Thymus (tissue), 11 donors: ENCODE data around the gene MYOCOS. TPM values are rescaled to one million over a fixed set of nuclear protein-coding genes. Genes with fewer than 3 reads are reported as not detected.

Source experiments
- DNase-seq, 9 donors: peaks; one replicate each; pipeline ENCODE4 v3.0.0-alpha.2; 2013; ENCODE audit warnings: low spot score in 9 of 9, low read depth in 6 of 9, missing footprints in 1 of 9
- H3K27ac ChIP-seq, 2 donors: one replicate each; pipeline ENCODE4 v1.5.1; 2013; ENCODE audit warnings: control low read depth in 1 of 2, low read depth in 1 of 2, low read length in 1 of 2, mild to moderate bottlenecking in 1 of 2, moderate library complexity in 1 of 2
- H3K27me3 ChIP-seq, 2 donors: one replicate each; pipeline ENCODE4 v1.5.1; 2013; ENCODE audit warnings: low read length in 1 of 2; ENCODE audit not compliant: control insufficient read depth in 2 of 2, insufficient read depth in 1 of 2
- H3K36me3 ChIP-seq, 2 donors: one replicate each; pipeline ENCODE4 v1.5.1; 2013; ENCODE audit warnings: low read length in 1 of 2, mild to moderate bottlenecking in 1 of 2, moderate library complexity in 1 of 2; ENCODE audit not compliant: control insufficient read depth in 2 of 2, insufficient read depth in 2 of 2
- H3K4me1 ChIP-seq, 2 donors: one replicate each; pipeline ENCODE4 v1.5.1; 2013; ENCODE audit warnings: low read length in 2 of 2; ENCODE audit not compliant: control insufficient read depth in 2 of 2, insufficient read depth in 2 of 2
- H3K4me3 ChIP-seq, 2 donors: one replicate each; pipeline ENCODE4 v1.5.1; 2013; ENCODE audit warnings: low read length in 2 of 2, control low read depth in 1 of 2, mild to moderate bottlenecking in 1 of 2
- H3K9me3 ChIP-seq, 2 donors: one replicate each; pipeline ENCODE4 v1.5.1; 2013; ENCODE audit warnings: low read length in 1 of 2, mild to moderate bottlenecking in 1 of 2; ENCODE audit not compliant: control insufficient read depth in 2 of 2, insufficient read depth in 1 of 2
- WGBS: extraction: QIAGEN DNeasy Blood & Tissue Kit; methylation state at CpG from one replicate; pipeline ENCODE4 v1.1.7; 2013; 5-methylcytosine and 5-hydroxymethylcytosine counted together
- polyA plus RNA-seq: library from polyadenylated mRNA; stranded (reverse); fragments of 200-250 nt; gene quantifications from one replicate; pipeline ENCODE4 v1.2.3, GENCODE V29; 2013
- total RNA-seq: library from RNA; stranded (reverse); fragments of 120-200 nt; gene quantifications from one replicate; pipeline ENCODE4 v1.2.4, GENCODE V29; 2013
- donor health status: healthy.

The MYOCOS gene
- total and polyA plus RNA-seq, 2 donors: 0.07 TPM; not detected in 1

GRCh38 chr1:171663854-171664575 lies 42.0 kb downstream of the MYOCOS start:
- Histone ChIP-seq H3K36me3 (no peaks in the 10 kb centered on the region), H3K27ac (no peak overlapping the region), H3K4me3 (no peak overlapping the region), H3K4me1 (no peaks in the 10 kb centered on the region), H3K9me3 (no peaks in the 10 kb centered on the region), H3K27me3 (no peaks in the 10 kb centered on the region)
- no peak for DNase-seq
- WGBS: 80% methylated on average over 4 of the region's 4 CpGs

- no peaks in the 10 kb centered on the region for H3K9me3 ChIP-seq
- DNase-seq: no peak
- H3K36me3 ChIP-seq: no peaks in the 10 kb centered on the region
- no peaks in the 10 kb centered on the region for H3K4me1 ChIP-seq
- H3K27ac ChIP-seq: no peak overlapping the region
- no peaks in the 10 kb centered on the region for H3K27me3 ChIP-seq
- no peak overlapping the region for H3K4me3 ChIP-seq
Measured at GRCh38 chr1:171664976-171665375, 42.9 kb downstream of the MYOCOS start.

- DNase-seq: no peak
- H3K27me3 ChIP-seq: no peaks in the 10 kb centered on the region
- H3K4me1 ChIP-seq: no peaks in the 10 kb centered on the region
- H3K9me3 ChIP-seq: no peaks in the 10 kb centered on the region
- H3K4me3 ChIP-seq: no peak overlapping the region
- 97% methylated on average over 4 of the region's 4 CpGs for WGBS
- no peak overlapping the region for H3K27ac ChIP-seq
- no peaks in the 10 kb centered on the region for H3K36me3 ChIP-seq
Measured at GRCh38 chr1:171666114-171666769, 44.2 kb downstream of the MYOCOS start.

GRCh38 chr1:171668372-171668771 lies 46.3 kb downstream of the MYOCOS start:
- Histone ChIP-seq H3K36me3 (no peaks in the 10 kb centered on the region), H3K27me3 (no peaks in the 10 kb centered on the region), H3K4me1 (no peaks in the 10 kb centered on the region), H3K27ac (no peak overlapping the region), H3K9me3 (no peaks in the 10 kb centered on the region), H3K4me3 (no peak overlapping the region)
- 98% methylated on average over 5 of the region's 5 CpGs for WGBS
- DNase-seq: no peak

GRCh38 chr1:171670739-171671138 lies 48.7 kb downstream of the MYOCOS start:
- no peaks in the 10 kb centered on the region for H3K9me3 ChIP-seq
- 98% methylated on average over 28 of the region's 28 CpGs for WGBS

GRCh38 chr1:171674431-171675405 lies 52.7 kb downstream of the MYOCOS start:
- Histone ChIP-seq H3K27me3 (no peaks in the 10 kb centered on the region), H3K27ac (no peak overlapping the region), H3K9me3 (no peaks in the 10 kb centered on the region), H3K4me1 (no peaks in the 10 kb centered on the region), H3K4me3 (no peak overlapping the region), H3K36me3 (no peaks in the 10 kb centered on the region)
- WGBS: 95% methylated on average over 3 of the region's 3 CpGs
- DNase-seq: no peak

More at GRCh38 chr1:171670739-171671138, 48.7 kb downstream of the MYOCOS start:
- H3K4me3 ChIP-seq: no peak overlapping the region
- no peaks in the 10 kb centered on the region for H3K27me3 ChIP-seq
- no peaks in the 10 kb centered on the region for H3K36me3 ChIP-seq
- DNase-seq: no peak
- H3K27ac ChIP-seq: no peak overlapping the region
- no peaks in the 10 kb centered on the region for H3K4me1 ChIP-seq

Other genes starting within 250 kb of the MYOCOS start
- 43.4 TPM for gene PRRC2C, start 136.7 kb upstream of the MYOCOS start, total RNA-seq
- gene PRRC2C, start 136.7 kb upstream of the MYOCOS start, polyA plus RNA-seq: 45.8 TPM
- gene MYOC, start 30.4 kb downstream of the MYOCOS start, total RNA-seq: 0.28 TPM
- gene MYOC, start 30.4 kb downstream of the MYOCOS start, polyA plus RNA-seq: 1.5 TPM
- gene VAMP4, start 119.8 kb downstream of the MYOCOS start, total RNA-seq: 5.9 TPM
- 13.4 TPM for gene VAMP4, start 119.8 kb downstream of the MYOCOS start, polyA plus RNA-seq
- 21.7 TPM for gene METTL13, start 159.4 kb downstream of the MYOCOS start, total RNA-seq
- 20.0 TPM for gene METTL13, start 159.4 kb downstream of the MYOCOS start, polyA plus RNA-seq
- 2.2 TPM for gene DNM3, start 219.3 kb downstream of the MYOCOS start, total RNA-seq
- 1.9 TPM for gene DNM3, start 219.3 kb downstream of the MYOCOS start, polyA plus RNA-seq